ENCODE data around the gene MRPL4. TPM values are rescaled to one million over a fixed set of nuclear protein-coding genes. Genes with fewer than 3 reads are reported as not detected.
A peak's percentile ranks its signal among the peaks of the same experiment; 100 is the strongest.

MRPL4 gene
- total RNA-seq: 40.1 and 43.7 TPM in 2 replicates
- 51.4 and 64.1 TPM in 2 replicates for polyA plus RNA-seq

GRCh38 chr19:10251792-10252694, at the start of gene MRPL4:
MRPL4 (plus strand) TSS chr19:10252214; CDS start chr19:10252254, 40 bp downstream.
- H3K9me3 ChIP-seq (ENCODE audit: low read depth): no peaks in the 10 kb centered on the region
- no peaks in the 10 kb centered on the region for H3K9me2 ChIP-seq (replicated peaks; ENCODE audit: insufficient read depth)
- no peaks in the 10 kb centered on the region for H3K36me3 ChIP-seq (replicated peaks; ENCODE audit: insufficient read depth, low read depth)
- peak within 1 kb of the TSS; percentile 70 for H2AFZ ChIP-seq
- TF ChIP-seq EZH2phosphoT487 (IDR thresholded peaks at IDR 0.05; ENCODE audit: low read depth, severe bottlenecking, unreplicated experiment): no peak
- TF ChIP-seq, protein P1, sequence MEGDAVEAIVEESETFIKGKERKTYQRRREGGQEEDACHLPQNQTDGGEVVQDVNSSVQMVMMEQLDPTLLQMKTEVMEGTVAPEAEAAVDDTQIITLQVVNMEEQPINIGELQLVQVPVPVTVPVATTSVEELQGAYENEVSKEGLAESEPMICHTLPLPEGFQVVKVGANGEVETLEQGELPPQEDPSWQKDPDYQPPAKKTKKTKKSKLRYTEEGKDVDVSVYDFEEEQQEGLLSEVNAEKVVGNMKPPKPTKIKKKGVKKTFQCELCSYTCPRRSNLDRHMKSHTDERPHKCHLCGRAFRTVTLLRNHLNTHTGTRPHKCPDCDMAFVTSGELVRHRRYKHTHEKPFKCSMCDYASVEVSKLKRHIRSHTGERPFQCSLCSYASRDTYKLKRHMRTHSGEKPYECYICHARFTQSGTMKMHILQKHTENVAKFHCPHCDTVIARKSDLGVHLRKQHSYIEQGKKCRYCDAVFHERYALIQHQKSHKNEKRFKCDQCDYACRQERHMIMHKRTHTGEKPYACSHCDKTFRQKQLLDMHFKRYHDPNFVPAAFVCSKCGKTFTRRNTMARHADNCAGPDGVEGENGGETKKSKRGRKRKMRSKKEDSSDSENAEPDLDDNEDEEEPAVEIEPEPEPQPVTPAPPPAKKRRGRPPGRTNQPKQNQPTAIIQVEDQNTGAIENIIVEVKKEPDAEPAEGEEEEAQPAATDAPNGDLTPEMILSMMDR (IDR thresholded peaks at IDR 0.05; ENCODE audit: poor library complexity): no peak
- no peak for TF ChIP-seq EZH2 (IDR thresholded peaks at IDR 0.05; ENCODE audit: borderline replicate concordance)
- peaks cover 13% of the 10 kb centered on the region for H3K79me2 ChIP-seq
- H3K4me3 ChIP-seq: peak within 1 kb of the TSS; percentile 52
- H3K4me2 ChIP-seq: peak within 1 kb of the TSS; percentile 100
- DNase-seq (ENCODE audit: low spot score): peak; percentile 98
- H4K20me1 ChIP-seq (ENCODE audit: insufficient read depth, poor library complexity, severe bottlenecking): no peaks in the 10 kb centered on the region
- peak within 1 kb of the TSS; percentile 67 for H3K27ac ChIP-seq
- peaks cover 4% of the 10 kb centered on the region for H3K4me1 ChIP-seq (ENCODE audit: insufficient read depth)
- WGBS (ENCODE audit: low lambda C conversion rate, missing lambda C conversion rate): under 1% methylated on average over 76 of the region's 77 CpGs
- H3K27me3 ChIP-seq: no peaks in the 10 kb centered on the region

GRCh38 chr19:10203686-10204085, 48.3 kb upstream of the MRPL4 start:
- Histone ChIP-seq H3K36me3 (replicated peaks; ENCODE audit: insufficient read depth, low read depth) (no peaks in the 10 kb centered on the region), H4K20me1 (ENCODE audit: insufficient read depth, poor library complexity, severe bottlenecking) (no peaks in the 10 kb centered on the region), H3K27ac (no peak overlapping the region), H3K9me3 (ENCODE audit: low read depth) (no peaks in the 10 kb centered on the region), H2AFZ (no peak overlapping the region), H3K4me3 (no peak overlapping the region), H3K4me1 (ENCODE audit: insufficient read depth) (peaks cover 3% of the 10 kb centered on the region), H3K4me2 (no peak overlapping the region), H3K27me3 (no peaks in the 10 kb centered on the region), H3K79me2 (no peaks in the 10 kb centered on the region), H3K9me2 (replicated peaks; ENCODE audit: insufficient read depth) (no peaks in the 10 kb centered on the region)
- DNase-seq (ENCODE audit: low spot score): no peak
- TF ChIP-seq, protein P1 (IDR thresholded peaks at IDR 0.05; ENCODE audit: poor library complexity): no peak
- TF ChIP-seq EZH2phosphoT487 (IDR thresholded peaks at IDR 0.05; ENCODE audit: low read depth, severe bottlenecking, unreplicated experiment) (no peak), EZH2 (IDR thresholded peaks at IDR 0.05; ENCODE audit: borderline replicate concordance) (no peak)
- WGBS (ENCODE audit: low lambda C conversion rate, missing lambda C conversion rate): 96% methylated on average over 3 of the region's 3 CpGs

DNA sequence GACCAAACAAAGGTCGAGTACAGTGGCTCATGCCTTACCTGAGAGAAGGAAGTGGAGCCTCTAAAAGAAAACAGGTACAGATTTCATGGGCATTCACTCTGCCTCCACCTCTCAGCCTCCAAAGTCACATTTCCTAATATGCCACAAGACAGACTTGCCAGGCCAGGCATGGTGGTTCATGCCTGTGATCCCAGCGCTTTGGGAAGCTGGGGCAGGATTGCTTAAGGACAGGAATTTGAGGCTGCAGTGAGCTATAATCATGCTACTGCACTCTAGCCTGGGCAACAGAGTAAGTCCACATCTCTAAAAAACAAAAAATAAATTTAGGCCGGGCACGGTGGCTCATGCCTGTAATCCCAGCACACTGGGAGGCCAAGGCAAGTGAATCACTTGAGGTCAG, 46.4 kb upstream of the MRPL4 start:
- Histone ChIP-seq H2AFZ (no peak overlapping the region), H3K9me2 (replicated peaks; ENCODE audit: insufficient read depth) (no peaks in the 10 kb centered on the region), H3K27ac (no peak overlapping the region), H3K36me3 (replicated peaks; ENCODE audit: insufficient read depth, low read depth) (no peaks in the 10 kb centered on the region), H3K27me3 (no peaks in the 10 kb centered on the region), H4K20me1 (ENCODE audit: insufficient read depth, poor library complexity, severe bottlenecking) (no peaks in the 10 kb centered on the region), H3K4me3 (no peak overlapping the region), H3K4me1 (ENCODE audit: insufficient read depth) (peaks cover 3% of the 10 kb centered on the region), H3K79me2 (no peaks in the 10 kb centered on the region), H3K9me3 (ENCODE audit: low read depth) (no peaks in the 10 kb centered on the region), H3K4me2 (no peak overlapping the region)
- TF ChIP-seq EZH2 (IDR thresholded peaks at IDR 0.05; ENCODE audit: borderline replicate concordance): no peak
- TF ChIP-seq, protein P1 (IDR thresholded peaks at IDR 0.05; ENCODE audit: poor library complexity): no peak
- no peak for TF ChIP-seq EZH2phosphoT487 (IDR thresholded peaks at IDR 0.05; ENCODE audit: low read depth, severe bottlenecking, unreplicated experiment)
- 91% methylated on average over 4 of the region's 4 CpGs for WGBS (ENCODE audit: low lambda C conversion rate, missing lambda C conversion rate)
- no peak for DNase-seq (ENCODE audit: low spot score)

Data from hepatocyte (in vitro differentiated cells).